Activated CD8-positive, alpha-beta memory T cell treated with anti-CD3 and anti-CD28 coated beads, Interleukin-2, amount 50 U/mL, for 24 hours (primary cell): ENCODE results near the gene NUP58.

Experiments used
- DNase-seq: peaks from one replicate; pipeline ENCODE4 v3.0.0-alpha.2; 2020; ENCODE audit errors: extremely low read depth

The NUP58 gene, protein sequence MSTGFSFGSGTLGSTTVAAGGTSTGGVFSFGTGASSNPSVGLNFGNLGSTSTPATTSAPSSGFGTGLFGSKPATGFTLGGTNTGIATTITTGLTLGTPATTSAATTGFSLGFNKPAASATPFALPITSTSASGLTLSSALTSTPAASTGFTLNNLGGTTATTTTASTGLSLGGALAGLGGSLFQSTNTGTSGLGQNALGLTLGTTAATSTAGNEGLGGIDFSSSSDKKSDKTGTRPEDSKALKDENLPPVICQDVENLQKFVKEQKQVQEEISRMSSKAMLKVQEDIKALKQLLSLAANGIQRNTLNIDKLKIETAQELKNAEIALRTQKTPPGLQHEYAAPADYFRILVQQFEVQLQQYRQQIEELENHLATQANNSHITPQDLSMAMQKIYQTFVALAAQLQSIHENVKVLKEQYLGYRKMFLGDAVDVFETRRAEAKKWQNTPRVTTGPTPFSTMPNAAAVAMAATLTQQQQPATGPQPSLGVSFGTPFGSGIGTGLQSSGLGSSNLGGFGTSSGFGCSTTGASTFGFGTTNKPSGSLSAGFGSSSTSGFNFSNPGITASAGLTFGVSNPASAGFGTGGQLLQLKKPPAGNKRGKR

DNA sequence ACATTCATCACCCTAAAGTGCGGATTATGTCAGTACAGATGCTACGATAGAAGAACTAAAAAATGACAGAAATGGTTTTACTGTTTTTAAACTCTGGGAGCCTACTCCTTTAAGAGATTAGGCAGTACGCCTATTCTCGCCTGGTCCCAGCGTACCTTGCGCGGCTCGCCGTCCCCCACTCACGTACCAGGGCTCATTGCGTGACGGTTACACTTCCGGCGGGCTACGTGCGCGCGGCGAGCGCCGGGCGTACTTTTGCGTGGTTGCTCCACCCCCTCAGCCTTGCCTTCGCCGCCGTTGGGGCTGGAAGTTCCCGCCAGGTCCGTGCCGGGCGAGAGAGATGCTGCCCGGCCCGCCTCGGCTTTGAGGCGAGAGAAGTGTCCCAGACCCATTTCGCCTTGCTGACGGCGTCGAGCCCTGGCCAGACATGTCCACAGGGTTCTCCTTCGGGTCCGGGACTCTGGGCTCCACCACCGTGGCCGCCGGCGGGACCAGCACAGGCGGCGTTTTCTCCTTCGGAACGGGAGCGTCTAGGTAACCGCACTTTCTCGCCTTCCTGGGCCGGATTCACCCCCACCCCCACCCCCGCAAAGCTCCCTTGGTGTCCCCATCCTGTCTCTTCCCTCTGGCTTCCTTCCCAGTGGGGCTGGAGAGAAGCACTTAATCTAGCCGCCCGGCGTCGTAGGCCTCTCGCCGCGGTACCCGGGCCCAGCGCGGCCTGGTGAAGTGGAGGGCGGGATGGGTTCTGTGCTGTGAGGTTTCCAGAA lies at the start of gene NUP58:
NUP58 (plus strand) TSS at position 279 of the 767 bp plus-strand sequence; CDS start at position 428, 149 bp downstream.
- peak; percentile 81 for DNase-seq

- no peak for DNase-seq
Measured at GRCh38 chr13:25252225-25252624, 49.2 kb upstream of the NUP58 start.

- no peak for DNase-seq
Measured at GRCh38 chr13:25252752-25253151, 48.7 kb upstream of the NUP58 start.

GRCh38 chr13:25253702-25254101 lies 47.7 kb upstream of the NUP58 start:
- no peak for DNase-seq

GRCh38 chr13:25262261-25262660 lies 39.2 kb upstream of the NUP58 start:
- DNase-seq, result no peak

DNA sequence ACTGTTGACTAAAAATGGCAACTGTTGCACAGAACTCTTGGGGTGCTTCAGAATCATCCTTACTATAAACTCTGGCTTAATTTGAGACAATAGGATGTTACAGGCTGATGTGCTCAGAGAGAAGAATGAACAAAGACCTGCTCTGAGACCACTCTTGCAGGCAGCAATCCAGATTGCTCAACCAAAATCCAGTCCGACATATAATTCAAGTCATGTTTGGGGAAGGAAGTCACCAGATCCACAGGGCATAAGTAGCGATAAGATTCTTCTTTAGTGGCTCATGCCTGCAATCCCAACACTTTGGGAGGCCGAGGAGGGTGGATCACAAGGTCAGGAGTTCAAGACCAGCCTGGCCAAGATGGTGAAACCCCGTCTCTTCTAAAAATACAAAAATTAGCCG lies 34.7 kb upstream of the NUP58 start:
- DNase-seq, result no peak

DNA sequence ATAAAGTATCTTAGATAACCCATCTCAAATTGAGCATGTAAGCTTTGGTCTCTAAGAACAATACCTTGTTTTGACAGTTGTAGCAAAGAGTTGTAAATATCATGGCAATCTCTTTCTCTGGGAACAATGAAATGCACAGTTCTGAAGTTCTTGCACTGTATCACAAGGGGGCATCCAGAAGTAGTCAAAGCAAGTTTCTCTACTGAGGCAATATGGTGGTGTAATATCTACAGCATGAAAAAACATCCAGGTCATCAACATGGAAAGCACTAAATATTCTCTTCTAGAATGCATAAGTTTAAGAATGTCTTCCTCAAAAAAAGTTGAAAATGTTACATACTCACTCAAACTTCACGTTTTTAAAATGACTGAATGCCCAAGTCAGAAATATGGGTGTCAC lies 33.7 kb upstream of the NUP58 start:
- no peak for DNase-seq

GRCh38 chr13:25268561-25268960 lies 32.9 kb upstream of the NUP58 start:
- no peak for DNase-seq

GRCh38 chr13:25276748-25277147 lies 24.7 kb upstream of the NUP58 start:
- DNase-seq, result no peak

GRCh38 chr13:25280396-25280795 lies 21.0 kb upstream of the NUP58 start:
- DNase-seq, result no peak

DNA sequence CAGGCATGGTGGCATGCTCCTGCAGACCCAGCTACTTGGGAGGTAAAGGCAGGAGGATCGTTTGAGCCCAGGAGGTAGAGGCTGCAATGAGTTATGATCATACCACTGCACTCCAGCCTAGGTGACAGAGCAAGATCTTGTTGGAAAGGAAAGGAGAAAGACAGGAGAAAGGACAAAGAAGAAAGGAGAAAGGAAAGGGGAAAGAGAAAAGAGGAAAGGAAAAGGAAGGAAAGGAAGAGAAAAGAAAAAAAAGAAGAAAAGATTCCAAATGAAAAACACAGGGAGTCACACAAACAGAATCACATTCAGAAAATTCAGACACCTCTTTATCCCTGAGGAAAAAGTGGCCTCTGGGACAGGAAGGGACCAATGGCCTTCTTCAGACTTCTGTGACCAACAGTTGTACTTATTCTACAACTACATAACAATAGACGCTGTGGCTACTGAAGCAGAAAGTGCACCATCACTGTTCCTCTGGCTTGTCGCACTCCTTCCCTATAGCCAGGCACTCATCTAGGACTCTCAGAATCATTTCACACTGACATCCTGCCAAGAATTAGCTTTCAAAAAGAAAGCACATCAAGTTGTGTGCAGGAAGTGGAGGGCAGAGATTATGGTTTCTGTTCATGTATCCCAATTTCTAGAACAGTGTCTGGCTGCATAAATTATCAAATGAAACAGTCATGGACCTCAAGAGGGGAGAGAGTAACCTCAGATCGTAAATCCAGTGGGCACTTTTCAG lies 20.1 kb upstream of the NUP58 start:
- DNase-seq, result no peak

GRCh38 chr13:25281935-25282332 lies 19.5 kb upstream of the NUP58 start:
- DNase-seq, result no peak

GRCh38 chr13:25286308-25286968 lies 15.0 kb upstream of the NUP58 start:
- DNase-seq, result no peak

DNA sequence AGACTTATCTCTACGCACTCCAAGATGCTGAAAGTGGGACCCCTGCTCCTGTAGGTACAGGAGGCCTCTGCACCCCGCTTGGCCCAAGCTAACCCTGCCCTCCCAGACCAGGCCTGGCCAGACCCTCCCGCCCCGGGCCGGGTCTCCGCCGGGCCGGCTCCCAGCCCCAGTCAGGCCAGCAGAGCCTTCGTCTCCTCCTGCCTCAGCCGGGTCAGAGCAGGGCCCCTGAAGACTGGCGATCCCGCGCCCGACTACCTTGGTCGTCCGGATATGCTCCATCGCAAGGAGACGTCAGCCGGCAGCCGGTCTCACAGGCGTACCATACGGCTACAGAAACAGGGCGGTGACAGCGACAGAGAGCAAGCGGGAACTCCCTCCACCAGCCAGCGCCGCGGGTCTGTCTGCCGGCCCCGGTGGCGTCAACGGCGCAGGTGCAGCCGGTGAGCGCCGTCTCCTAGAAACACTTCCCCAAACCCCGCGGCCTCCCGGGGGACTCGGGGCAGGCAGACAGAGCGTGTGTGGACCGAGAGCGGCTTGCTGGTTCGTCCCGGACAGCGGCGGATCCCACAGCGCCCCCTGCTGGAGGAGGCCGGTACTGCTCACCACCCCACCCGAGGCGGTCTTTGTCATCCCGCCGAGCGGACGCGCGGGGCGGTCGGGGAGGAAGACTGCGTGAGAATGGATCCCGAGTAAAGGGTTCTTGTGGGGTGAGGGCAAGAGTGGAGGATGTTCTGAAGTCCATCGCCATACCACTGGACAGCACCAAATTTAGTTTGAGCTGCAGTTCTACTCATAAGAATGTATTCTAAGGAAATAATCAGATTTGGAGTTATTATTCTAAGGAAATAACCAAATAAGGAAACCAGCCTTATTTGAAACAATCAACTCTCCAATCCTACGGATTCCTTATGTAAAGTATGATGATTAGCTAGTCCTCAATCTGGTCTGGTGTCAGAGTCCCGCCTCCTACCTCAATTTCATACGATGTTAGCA lies 14.2 kb upstream of the NUP58 start, which contains the start of gene MTMR6:
MTMR6 (minus strand) TSS at position 520 of the 993 bp plus-strand sequence; CDS start at position 279, 241 bp downstream.
- DNase-seq, result peak; percentile 88

DNA sequence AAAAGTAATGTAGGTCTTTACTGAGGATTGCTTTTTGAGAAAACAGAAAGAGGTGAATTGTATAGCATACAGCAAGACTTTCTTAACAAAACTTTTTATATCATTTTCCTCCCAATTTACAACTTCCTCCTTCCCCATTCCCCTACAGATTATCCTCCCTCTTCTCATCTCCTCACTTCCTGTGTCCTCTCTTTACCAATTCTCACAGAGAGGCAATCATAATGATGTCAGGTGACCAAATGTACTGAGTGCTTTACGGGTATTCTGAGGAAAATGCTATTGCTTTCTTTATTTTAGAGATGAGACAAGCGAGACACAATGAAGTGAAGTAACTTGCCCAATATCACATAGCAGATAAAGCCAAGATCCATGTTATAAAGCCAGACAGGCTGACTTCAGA lies 12.5 kb upstream of the NUP58 start:
- DNase-seq, result no peak

GRCh38 chr13:25291691-25292090 lies 9.7 kb upstream of the NUP58 start:
- DNase-seq, result no peak

- DNase-seq, result no peak
Measured at GRCh38 chr13:25292301-25292700, 9.1 kb upstream of the NUP58 start.

- DNase-seq, result no peak
Measured at GRCh38 chr13:25295228-25295627, 6.2 kb upstream of the NUP58 start.

GRCh38 chr13:25295701-25296100 lies 5.7 kb upstream of the NUP58 start:
- DNase-seq, result no peak

- DNase-seq, result no peak
Measured at GRCh38 chr13:25300861-25301346, 521 bp upstream of the NUP58 start.
